HG03025 (cell line): ENCODE data around the gene MMP21.
A peak's percentile ranks its signal among the peaks of the same experiment; 100 is the strongest.

ENCODE experiments used
- ATAC-seq: cut with Tn5 transposase; IDR thresholded peaks from one replicate; pipeline ENCODE4 v1.9.1; 2021; ENCODE audit warnings: mild to moderate bottlenecking, moderate library complexity; ENCODE audit not compliant: unreplicated experiment, low FRiP score

MMP21 gene

DNA sequence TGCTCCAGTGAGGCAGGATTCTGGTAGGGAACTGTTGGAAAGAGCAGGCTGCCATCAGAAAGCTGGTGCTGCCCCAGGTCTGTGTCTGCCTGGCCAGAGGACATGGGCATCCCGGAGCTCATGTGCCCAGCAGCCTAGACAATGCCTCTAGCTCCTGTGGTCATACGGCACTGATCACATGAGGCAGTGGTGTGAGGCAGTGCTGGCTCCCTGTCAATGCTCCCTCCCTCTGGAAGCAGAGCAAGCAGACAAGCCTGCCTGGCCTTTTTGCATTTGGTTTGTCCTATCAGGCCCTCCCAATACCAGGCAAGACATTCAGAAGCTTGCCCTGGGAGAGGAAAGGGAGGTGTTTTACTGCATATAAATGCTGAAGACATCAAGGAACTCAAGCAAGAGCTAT, 19.5 kb upstream of the MMP21 start:
- ATAC-seq = no peak

DNA sequence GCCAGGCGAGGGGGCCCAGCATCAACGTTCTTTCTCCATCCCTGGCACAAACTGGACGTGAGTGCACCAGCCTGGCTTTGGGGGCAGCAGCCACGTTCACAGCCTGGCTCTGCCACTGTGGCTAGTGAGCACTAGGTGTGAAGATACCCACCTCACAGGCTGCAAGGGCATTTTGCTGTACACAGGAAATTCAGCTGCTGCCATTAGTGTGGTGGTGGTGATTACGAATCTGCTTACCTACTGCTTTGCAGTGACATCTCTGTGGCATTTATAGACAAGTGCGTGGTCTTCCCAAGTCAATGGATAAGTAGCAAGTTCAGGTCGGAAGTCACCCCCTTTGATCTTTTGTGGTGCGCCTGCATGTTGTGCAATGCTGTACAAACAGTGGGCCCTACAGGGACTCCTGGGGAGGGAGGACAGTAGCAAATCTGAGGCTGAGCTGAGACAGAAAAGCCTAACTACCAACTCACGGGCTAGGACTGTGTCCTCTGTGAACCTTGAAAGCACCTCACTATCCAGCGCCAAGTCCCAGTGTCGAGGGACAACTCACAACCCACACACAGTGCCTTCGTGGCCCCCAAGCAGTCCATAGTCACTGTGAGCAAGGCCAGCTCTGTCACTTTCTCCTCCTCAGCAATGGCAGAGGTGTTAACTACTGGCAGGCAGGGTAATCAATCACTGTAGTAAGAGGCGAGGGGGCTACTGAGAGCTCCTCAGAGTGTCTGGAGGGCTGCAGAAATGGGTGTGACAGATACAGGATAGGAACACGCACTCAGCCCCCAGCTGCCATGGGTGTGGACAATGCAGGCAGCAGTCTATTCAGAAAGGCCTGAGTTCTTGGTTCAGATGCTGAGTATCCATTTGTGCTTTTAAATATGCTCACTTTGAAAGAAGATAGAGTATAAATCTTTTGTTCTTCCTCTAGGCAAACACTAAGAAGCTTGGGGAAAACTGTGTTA, 17.0 kb upstream of the MMP21 start:
- ATAC-seq = no peak

DNA sequence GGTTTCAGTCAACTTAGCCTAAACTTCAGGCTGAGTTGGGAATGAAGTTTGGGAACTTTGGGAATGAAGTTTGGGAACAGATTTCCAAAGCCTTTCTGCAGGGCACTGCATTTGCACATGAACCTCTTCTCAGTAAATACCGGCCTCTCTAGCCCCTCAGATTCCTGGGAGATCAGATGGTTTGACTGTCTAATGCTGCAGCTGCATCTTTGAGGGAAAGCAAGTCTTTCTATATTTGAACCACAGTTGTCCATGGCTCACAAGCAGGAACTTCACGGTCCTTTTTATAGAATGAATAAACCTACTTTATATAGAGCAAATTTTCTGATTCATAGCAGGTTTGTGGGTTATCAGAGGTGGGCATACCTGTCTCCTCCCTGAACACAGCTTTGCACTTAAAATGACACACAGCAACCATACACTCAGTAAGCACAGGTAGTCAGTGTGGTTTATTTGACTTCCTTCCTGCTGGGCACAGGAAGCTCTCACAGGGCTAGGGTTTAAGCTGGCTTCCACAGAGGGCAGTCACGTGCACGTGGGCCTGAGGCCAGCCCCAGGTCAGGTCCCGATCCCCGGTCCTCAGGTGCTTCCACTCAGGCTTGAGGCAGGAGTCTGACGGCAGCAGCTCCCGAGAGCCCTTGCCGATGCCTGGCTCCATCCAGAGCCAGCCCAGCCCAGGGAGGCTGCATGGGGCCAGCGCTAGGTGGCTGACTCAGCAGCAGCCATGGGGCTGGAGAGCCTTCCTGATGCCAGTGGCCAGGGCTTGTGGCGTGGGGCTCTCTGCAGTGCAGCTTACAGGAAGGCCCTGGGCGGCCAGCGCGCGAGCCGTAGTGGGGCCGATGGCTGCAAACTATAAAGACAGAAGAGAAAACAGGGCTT, 12.8 kb upstream of the MMP21 start:
- no peak for ATAC-seq

DNA sequence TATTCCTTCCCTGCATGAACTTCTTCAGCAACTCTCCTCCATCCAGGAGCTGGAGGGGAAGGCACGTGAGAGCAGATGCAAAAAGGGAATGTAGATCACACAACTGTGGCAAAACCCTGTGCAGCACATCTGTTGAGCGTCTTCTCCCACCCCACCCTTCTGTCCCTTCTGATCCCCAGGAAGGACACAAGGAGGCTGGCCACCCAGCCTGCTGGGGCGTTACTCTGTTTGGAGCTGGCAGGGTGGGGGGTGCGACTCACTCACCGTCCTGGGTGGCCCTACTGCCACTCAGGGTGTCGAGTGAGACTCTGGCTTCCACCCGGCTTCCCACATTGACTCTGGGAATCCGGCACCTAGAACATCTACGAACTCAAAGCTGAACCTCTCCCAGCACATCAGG, 10.2 kb upstream of the MMP21 start:
- ATAC-seq = no peak

DNA sequence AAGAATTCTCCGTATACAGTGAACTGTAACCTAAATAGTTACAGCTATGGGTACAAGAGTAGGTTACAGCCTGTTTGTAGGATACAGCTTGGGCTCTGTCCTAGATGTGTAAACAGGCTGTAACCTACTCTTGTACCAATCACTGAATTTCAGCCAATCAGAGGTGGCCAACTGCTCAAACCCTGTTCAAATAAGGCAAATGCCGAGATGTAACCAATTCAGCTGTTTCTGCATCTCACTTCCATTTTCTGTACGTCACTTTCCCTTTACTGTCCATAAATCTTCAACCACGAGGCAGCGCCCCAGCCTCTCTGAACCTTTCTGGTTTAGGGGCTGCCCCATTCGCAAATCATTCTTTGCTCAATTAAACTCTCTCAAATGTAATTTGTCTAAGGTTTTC, 8.3 kb upstream of the MMP21 start:
- peak; percentile 66 for ATAC-seq

DNA sequence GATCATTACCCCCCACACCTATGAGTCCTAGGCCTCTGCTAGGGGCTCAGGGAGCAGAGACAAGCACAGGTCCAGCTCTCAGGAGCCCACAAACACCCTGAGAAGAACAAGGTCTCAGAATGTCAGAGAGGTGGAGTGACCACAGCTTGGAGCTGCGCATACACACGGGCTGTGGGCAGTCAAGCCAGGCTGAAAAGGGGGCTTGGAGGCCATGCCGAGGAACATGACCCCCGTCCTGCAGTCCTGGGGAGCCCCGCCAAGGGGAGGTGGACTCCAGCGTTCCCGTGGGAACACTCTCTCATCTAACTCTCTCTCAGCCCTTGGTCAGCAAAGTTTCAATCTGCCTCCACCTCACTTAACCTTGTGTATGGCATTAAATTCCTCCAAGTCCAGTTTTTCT, 7.8 kb upstream of the MMP21 start:
- no peak for ATAC-seq

DNA sequence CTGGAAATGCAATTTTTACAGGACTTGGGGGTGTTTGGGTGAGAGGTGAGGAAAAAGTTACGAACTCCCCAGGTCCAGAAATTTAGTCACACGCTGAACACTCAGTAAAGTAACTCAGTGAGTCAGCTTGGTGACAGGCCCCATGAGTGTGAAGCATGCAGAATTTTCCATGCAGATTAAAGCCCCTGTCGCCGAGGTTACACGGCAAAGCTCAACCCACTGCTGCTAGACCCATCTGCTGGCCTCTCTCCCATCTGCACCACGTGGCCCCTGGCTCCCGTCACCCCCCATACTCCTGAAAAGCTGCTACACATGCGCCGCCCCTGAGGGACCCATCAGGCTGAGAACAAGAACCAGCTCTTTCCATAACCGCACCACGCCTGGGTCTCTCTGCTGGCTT, 7.0 kb upstream of the MMP21 start:
- no peak for ATAC-seq

DNA sequence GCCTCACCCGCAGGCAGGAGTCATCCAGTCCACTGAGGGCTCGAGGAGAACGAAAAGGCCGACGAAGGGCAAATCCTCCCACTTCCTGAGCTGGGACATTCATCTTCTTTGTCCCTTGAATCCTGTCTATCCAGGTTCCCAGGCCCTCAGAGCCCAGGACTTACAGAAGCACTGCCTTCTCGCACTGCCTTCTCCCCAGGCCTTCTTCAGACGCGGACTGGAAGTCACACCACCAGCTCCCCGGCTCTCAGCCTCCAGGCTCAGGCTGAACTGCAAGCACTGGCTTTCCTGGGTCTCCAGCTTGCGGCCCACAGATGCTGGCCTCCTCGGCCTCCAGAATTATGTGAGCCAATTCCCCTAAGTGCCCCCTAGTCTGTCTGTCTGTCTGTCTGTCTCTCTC, 6.4 kb upstream of the MMP21 start:
- ATAC-seq = no peak

DNA sequence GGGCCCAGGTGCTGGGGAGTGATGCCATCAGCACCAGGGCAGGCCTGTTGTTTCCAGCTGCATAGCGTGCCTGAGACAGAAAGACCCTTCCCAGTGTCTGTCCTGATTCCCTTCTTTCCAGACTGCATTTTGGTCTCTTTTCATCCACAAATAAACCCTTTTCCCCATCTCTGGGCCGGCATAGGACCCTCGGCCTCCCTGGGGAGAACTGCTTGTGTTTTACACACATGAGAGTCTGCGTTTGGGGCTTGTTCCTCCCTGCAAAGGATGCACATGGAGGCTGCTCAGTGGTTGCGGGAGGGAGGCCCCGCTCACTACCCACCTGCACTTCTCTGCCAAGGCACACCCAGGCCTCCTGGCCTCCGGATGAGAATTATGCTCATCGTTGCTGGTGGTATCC, 5.8 kb upstream of the MMP21 start:
- no peak for ATAC-seq

DNA sequence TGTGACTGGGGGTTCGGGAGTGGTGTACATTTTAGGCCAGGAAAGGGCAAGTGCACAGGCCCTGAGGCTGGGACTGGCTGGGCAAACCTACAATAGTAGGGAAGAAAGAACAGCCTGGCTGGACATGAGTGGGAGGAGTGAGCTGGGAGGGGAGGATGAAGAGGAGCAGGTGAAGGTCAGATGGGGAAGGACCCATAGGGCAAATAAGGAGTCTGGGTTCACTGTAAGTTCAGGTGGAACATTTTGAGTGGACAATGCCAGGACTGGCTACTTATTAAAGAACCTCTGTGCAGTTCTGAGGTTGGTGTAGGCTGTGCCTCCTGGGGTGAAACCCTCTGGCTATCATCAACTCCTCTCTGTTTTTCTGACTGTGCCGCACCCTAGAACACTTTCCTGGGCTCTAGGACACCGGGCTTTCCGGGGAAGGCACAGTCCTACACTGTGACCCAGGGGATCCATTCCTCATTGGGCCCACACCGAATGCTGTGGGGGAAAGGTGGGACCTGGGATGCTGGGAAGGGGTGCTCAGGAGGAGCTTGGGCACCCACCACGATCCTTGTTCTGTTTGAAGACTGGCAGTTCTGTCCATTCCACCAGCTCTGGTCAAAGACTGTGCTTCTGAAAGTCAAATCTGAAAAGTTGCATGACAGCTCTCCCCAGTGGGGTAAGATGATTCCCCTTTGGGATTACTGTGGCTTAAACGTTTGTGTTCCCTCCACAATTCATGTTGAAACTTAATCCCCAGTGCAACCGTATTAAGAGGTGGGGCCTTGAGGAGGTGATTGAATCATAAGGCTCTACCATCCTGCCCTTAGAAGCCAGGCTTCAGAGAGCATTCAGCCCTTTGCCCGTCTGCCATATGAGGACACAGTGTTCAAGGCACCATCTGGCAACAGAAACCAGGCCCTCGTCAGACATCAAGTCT, 4.0 kb upstream of the MMP21 start:
- ATAC-seq = no peak

DNA sequence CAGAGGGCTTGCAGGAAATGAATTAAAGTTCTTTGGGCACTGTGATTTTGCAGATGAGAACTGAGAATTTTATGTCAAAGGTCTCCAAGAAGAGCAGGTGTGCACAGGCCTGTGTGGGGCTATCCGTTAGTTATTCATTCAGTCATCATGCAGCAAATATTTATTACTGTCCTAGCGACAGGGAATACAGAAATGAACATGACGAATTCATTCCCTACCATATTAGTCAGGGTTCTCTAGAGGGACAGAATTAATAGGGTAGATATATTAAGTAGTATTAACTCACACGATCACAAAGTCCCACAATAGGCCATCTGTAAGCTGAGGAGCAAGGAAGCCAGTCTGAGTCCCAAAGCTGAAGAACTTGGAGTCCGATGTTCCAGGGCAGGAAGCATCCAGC, 2.9 kb upstream of the MMP21 start:
- no peak for ATAC-seq

DNA sequence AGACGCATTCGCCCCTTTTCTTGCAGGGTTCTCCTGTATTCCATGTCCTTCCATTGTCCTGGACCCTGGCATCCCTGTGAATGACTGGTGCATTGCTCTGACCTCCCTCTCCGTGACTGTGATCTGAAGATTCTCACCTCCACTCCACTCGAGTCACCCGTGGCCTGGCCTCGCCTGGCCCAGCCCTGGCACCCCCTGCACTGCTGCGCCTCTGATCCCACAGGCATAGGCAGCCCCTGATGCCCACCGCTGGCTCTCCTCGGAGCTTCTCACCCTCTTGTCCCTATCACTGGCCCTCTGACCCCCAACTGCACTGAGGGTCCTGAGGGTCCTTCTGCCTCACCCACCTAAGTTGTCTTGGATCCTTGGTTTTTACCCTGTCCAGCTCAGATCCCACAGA, 2.2 kb upstream of the MMP21 start:
- ATAC-seq = no peak

DNA sequence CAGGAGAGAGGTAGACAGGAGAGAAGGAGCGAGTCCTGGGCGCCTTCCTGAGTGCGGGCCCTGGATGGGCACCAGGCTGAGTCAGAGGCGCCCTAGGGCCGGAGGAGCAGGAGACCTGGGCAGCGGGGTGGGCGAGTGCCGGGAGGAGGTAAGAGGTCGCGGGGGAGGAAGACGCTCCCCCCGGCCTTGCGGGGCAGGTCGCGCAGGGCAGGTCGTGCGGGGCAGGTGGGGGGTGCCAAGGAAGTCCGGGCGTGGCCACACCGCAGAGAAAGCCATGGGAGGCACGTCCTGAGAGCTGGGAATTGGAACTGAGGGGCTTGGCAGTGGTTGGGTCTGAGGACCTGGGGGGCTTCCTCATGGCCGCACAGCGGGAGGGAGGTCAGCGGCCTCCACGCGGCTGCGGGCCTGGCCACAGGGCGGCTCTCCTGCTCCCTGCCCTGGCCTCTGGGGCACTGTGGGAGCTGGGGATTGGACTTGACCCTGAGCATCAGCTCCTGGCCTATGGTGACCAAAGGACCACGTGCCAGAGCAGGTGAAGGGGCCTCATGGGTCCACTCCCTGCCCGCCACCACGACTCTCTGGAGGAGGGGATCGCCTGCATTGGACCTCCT, 935 bp downstream of the MMP21 start:
- ATAC-seq = no peak

DNA sequence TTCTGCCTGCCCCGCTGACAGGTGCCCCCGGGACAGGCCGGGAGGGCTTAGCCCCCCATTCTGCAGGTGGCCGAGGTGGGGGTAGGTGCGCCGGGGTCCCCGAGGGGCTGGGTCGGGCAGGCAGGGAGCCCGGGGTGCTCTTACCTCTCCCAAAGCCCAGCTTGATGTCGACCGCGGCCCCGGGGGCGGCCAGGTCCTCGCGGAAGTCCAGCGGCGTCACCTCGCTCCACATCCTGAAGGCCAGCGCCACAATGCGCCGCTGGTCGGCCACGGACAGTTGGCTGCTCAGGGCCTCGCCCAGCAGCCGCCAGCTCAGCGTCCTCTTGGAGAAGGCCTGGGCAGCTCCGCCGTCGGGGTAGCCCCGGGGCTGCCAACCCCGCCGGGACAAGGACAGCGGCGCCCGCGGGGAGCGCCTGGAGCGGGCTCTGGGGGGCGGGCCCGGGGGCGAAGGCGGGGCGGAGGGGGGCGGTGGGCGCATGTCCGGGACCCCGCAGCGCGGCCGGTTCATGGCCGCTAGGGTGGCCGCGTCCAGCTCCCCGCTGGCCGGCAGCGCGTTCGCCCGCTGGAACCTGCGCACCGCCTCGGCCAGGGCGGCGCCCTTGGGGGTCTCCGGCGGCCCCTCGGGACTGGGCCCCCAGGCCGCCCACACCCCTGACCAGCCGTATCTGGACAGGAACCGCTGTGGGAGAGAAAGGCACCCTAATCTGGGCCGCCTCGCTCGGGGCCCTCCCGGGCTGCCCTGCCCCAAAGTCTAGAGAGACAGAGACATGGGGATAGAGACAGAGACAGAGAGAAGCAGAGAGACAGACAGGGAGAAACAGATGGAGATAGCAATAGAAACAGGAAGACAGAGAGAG, 1.7 kb downstream of the MMP21 start:
- no peak for ATAC-seq

DNA sequence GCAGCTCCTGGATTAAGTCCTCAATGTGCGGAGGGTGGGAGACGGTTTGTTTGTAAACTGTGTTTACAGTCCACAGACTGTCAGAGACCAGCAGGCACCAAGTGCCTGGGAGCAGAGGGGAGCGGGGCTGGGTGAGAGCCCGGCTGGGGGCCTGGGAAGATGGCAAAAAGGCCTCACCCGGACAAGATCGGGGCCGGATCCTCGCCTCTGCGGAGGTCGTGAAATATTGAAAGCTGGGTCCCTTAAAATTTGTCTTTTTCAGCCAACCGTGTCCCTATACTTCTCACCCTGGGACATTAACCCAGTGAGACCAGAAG, 2.8 kb downstream of the MMP21 start:
- no peak for ATAC-seq

DNA sequence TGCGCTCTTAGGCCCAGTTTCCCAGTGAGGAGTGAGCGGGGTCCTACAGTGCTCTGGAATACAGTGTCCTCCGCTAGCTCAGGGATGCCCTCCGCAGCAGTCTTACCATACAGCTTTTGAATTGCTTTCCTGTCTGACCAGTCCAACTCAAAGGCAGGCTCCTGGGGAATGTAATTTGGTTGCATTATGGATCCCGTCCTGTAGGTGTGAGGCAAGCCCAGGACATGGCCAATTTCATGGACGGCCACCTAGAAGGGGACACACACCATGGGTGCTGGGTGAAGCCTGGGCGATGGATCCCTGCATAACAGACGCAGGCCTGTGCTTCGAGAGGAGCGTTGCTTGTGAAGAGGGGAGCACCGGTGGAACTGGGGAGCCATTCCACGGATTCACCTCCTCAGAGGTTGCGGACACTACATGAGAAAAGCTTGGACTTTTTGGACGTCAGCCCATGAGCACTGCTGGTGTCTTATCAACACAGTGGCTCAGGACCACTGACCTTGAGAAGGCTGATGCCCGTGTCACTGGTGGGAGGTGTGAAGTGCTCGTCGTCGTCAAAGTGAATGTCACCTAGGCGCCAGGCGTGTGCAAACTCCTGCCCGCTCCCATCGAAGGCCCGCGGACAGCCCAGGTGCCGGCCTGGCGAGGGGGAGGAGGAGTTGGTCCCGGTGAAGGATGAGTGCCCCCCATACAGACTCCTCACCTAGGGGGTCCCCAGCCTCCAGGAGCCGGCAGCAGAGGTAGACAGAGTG, 3.3 kb downstream of the MMP21 start:
- ATAC-seq = no peak

DNA sequence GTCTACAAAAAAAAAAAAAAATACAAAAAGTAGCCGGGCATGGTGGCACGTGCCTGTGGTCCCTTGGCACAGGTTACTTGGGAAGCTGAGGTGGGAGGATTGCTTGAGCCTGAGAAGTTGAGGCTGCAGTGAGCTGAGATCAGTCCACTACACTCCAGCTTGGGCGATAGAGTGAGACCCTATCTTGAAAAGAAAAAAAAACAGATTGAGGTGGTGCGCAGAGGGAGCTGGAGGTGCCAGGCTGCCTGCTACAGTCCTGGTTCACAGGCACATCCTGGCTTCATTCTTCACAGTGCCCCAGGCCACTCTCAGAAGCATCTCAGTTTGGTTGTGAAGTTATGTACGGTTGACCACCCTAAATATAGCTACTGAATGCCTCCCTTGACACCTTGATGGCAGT, 4.8 kb downstream of the MMP21 start:
- no peak for ATAC-seq

DNA sequence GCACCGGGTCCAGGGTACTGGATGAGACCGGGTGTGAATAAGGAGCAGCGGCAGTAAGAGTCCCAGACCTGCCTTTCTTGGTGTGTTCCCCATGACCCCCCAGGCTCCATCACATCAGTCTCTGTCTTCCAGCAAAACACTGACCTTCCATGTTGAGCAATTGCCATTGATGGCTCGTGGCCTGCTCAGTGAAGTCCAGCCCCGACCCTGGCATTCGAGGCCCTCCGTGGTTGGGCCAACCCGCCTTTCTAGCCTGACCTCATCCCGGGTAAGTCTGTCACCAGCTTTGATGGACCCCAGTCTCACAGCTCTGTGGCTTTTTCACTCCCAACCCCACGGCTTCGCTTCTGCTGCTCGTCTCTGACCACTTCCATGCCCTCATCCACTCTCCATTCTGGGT, 6.4 kb downstream of the MMP21 start:
- no peak for ATAC-seq
